Measurements from ENCODE around the gene EXOSC5. TPM values are rescaled to one million over a fixed set of nuclear protein-coding genes. Genes with fewer than 3 reads are reported as not detected.

The EXOSC5 gene
- total RNA-seq, 2 donors from 2014 or later = 30.3 to 30.7 TPM

DNA sequence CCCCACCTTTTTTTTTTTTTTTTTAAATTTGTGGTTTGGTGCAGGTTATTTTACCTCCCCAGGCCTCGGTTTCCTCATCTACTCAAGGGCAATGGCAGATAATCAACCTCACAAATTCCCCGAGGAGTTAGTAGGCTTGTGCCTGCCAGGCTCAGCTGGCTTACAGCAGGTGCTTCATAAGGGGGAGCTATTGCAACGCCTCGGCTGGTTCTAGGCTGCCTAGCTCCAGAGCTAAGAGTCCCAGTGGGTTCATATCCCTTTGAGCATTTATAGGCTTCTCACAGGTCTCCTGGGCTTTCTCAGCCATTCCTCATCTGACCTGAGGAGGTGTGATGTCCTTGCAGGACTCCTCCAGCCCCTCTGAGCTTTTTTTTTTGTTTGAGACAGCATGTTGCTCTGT is 11.1 kb upstream of the EXOSC5 start:
- H3K36me3 Mint-ChIP-seq (ENCODE audit: insufficient read depth in 2 of 2) = no peaks in the 10 kb centered on the region

DNA sequence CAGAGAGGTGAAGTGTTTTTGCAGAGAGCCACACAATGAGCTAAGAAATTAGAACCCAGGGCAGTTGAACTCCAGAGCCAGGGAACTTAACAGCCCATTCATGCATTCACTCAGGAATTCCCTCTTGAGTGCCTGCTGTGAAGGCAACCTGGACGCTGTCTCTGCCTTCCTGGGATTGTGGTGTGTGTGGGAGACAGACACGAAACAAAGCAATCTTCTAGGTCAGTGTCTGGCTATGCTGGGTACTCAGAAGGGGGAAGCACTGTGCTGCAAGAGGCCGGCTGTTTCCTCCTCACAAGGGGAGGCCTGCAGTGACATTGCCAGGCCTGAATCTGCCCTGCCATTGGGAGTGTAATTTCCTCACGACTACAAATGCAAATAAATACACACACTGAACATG is 10.1 kb upstream of the EXOSC5 start:
- no peak for ATAC-seq (replicated peaks in 1 of 2)
- Mint-ChIP-seq H3K9me3 (no peaks in the 10 kb centered on the region), H3K27me3 (ENCODE audit: low read depth) (no peaks in the 10 kb centered on the region), H3K4me3 (no peak overlapping the region), H3K36me3 (ENCODE audit: insufficient read depth in 2 of 2) (no peaks in the 10 kb centered on the region), H3K27ac (no peak overlapping the region), H3K4me1 (ENCODE audit: low read depth) (peaks cover 15% of the 10 kb centered on the region)
- DNase-seq = no peak

More for the DNA sequence above, 11.1 kb upstream of the EXOSC5 start:
- ATAC-seq (replicated peaks in 1 of 2) = no peak
- Mint-ChIP-seq H3K4me3 (no peak overlapping the region), H3K27ac (no peak overlapping the region), H3K4me1 (ENCODE audit: low read depth) (peaks cover 10% of the 10 kb centered on the region), H3K9me3 (no peaks in the 10 kb centered on the region), H3K27me3 (ENCODE audit: low read depth) (no peaks in the 10 kb centered on the region)
- no peak for DNase-seq

DNA sequence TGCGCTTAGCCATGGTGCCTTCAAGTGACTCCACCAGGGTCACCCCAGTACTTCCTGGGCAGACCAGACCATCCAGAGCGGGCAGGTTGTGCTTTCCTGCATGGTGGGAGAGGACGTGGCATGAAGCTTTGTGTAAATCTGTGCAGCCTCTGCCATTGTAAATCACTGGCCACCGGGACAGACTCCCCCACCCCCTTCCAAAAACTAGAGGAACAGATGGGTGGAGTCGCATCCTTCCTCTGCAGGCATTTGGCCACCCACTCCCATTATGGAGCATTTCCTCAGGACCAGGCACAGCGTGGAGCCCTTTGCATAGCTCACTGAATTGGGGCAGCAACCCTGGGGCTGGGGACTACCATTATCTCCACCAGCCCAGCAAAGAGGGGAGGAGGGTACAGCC is 8.6 kb upstream of the EXOSC5 start:
- DNase-seq (no peak), ATAC-seq (replicated peaks in 1 of 2) (no peak)
- no peaks in the 10 kb centered on the region for H3K27me3 Mint-ChIP-seq (ENCODE audit: low read depth)
- no peak overlapping the region for H3K27ac Mint-ChIP-seq
- no peak overlapping the region for H3K4me3 Mint-ChIP-seq
- H3K9me3 Mint-ChIP-seq = no peaks in the 10 kb centered on the region
- H3K4me1 Mint-ChIP-seq (ENCODE audit: low read depth) = peaks cover 22% of the 10 kb centered on the region
- H3K36me3 Mint-ChIP-seq (ENCODE audit: insufficient read depth in 2 of 2) = no peaks in the 10 kb centered on the region

DNA sequence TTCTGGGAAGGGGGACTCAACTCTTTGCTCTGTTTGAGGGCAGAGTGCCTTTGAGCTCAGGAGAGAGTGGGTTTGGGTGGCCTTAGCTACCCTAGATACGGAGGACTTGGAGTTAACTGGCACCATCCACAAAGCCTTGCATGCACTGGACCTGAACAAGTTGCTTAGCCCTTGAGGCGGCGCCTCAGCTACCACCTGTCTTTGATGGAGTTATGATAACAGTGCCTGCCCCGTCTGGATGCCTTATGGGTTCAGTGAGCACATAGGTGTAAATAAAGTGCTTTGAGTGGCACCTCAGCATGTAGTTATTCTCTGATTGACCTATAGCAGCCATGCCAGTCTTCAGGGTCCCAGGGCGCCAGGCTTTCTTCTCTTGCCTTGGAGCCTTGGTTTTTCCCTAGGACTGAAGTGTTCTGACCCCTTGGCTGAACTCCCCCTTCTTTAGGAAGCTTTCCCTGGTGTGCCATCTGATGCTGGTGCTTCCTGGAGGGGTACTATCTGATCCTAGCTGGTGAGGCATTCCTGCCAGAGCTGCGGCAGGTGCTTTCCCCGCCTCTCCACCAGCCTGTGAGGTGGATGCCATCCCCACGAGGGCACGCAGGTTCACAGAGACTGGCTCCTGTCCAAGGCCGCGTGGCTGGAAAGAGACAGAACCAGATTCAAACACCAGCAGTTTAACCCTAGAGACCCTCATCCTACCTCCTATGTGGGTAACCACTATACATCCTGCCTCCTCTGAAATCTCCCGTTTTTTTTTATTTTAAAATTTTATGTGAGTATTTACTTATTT is 6.2 kb upstream of the EXOSC5 start:
- H3K36me3 Mint-ChIP-seq (ENCODE audit: insufficient read depth in 2 of 2) = no peaks in the 10 kb centered on the region
- DNase-seq (no peak), ATAC-seq (replicated peaks in 1 of 2) (no peak)
- no peak overlapping the region for H3K4me3 Mint-ChIP-seq
- H3K4me1 Mint-ChIP-seq (ENCODE audit: low read depth) = peaks cover 22% of the 10 kb centered on the region
- H3K27ac Mint-ChIP-seq = no peak overlapping the region
- no peaks in the 10 kb centered on the region for H3K27me3 Mint-ChIP-seq (ENCODE audit: low read depth)
- H3K9me3 Mint-ChIP-seq = no peaks in the 10 kb centered on the region

DNA sequence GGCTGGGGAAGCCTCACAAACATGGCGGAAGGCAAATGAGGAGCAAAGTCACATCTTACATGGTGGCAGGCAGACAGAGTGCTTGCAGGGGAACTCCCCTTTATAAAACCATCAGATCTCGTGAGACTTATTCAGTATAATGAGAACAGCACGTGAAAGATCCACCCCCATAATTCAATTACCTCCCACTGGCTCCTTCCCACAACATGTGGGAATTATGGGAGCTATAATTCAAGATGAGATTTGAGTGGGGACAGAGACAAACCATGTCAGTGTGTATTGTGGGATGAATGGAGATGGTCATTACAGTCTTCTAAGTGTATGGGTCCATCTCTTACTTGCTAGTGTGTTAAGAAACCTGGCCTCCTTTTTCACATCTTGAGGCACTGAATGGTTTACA is 4.9 kb upstream of the EXOSC5 start:
- DNase-seq (no peak), ATAC-seq (replicated peaks in 1 of 2) (no peak)
- Mint-ChIP-seq H3K27ac (no peak overlapping the region), H3K27me3 (ENCODE audit: low read depth) (no peaks in the 10 kb centered on the region), H3K9me3 (no peaks in the 10 kb centered on the region), H3K4me1 (ENCODE audit: low read depth) (peaks cover 29% of the 10 kb centered on the region), H3K36me3 (ENCODE audit: insufficient read depth in 2 of 2) (no peaks in the 10 kb centered on the region), H3K4me3 (no peak overlapping the region)

DNA sequence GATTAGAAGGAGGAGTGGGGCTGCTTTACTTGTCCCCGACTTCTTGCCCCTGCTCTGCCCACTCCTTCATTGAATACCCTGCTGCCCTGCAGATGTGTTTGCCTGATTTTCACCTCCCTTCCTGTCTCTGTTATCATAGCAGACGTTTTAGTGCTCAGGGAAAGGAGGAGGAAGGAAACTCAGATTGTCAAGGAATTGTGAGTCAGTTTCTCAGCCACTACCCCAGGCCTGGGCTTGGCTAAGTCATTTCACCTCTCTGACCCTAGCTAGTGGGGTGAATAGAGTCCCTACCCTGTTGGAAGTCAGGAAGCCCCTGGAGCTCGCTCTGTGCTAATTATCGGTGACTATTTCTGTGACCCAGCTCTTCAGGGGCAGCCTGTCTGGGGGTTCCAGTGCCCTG is 4.3 kb upstream of the EXOSC5 start:
- no peaks in the 10 kb centered on the region for H3K27me3 Mint-ChIP-seq (ENCODE audit: low read depth)
- H3K36me3 Mint-ChIP-seq (ENCODE audit: insufficient read depth in 2 of 2) = no peaks in the 10 kb centered on the region
- no peaks in the 10 kb centered on the region for H3K9me3 Mint-ChIP-seq
- DNase-seq (no peak), ATAC-seq (replicated peaks in 1 of 2) (no peak)
- H3K27ac Mint-ChIP-seq = no peak overlapping the region
- H3K4me3 Mint-ChIP-seq = no peak overlapping the region
- H3K4me1 Mint-ChIP-seq (ENCODE audit: low read depth) = peaks cover 32% of the 10 kb centered on the region

DNA sequence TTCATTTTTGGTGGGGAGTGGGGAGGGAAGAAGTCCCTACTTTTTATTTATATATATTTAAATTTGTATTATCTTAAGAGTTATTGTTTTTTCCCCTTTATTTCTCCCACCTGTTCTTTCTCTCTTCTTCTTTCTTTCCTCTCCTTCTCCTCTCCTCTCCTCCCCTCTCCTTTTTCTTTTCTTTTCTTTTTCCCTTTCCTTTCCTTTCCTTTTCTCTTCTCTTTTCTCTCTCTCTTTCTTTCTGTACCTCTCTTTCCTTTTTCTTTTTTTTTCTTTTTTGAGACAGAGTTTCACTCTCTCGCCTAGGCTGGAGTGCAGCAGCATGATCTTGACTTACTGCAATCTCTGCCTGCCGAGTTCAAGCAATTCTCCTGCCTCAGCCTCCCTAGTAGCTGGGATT is 2.4 kb upstream of the EXOSC5 start:
- H3K4me3 Mint-ChIP-seq = peak overlapping the region; percentile 1 to 99
- no peak for DNase-seq

DNA sequence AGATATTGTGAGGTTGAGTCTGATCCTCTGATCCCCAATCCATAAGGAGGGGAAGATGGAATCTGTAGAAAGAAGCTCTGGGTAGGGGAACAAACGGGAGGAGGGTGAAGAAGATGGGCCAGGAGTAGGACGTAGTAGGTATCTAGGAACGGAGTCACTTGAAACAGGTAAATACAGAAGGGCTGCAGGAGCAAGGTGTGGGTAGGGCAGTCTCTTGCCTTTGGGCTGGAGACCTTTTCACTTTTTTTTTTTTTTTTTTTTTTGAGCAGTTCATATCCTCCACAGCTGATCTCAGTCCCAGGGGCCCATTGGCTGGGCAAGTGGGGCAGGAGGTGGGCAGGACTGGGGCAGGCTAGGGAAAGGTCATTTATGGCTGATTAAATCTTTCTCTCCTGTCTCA is 1.9 kb upstream of the EXOSC5 start:
- Mint-ChIP-seq H3K27ac (peak overlapping the region; percentile 99), H3K27me3 (ENCODE audit: low read depth) (no peaks in the 10 kb centered on the region), H3K36me3 (ENCODE audit: insufficient read depth in 2 of 2) (no peaks in the 10 kb centered on the region), H3K9me3 (no peaks in the 10 kb centered on the region), H3K4me3 (peak overlapping the region; percentile 99 to 100), H3K4me1 (ENCODE audit: low read depth) (peaks cover 47% of the 10 kb centered on the region)
- DNase-seq = no peak
- no peak for ATAC-seq (replicated peaks in 1 of 2)

More for the DNA sequence above, 2.4 kb upstream of the EXOSC5 start:
- no peaks in the 10 kb centered on the region for H3K27me3 Mint-ChIP-seq (ENCODE audit: low read depth)
- ATAC-seq (replicated peaks in 1 of 2) = no peak
- H3K36me3 Mint-ChIP-seq (ENCODE audit: insufficient read depth in 2 of 2) = no peaks in the 10 kb centered on the region
- H3K27ac Mint-ChIP-seq = no peak overlapping the region
- peaks cover 47% of the 10 kb centered on the region for H3K4me1 Mint-ChIP-seq (ENCODE audit: low read depth)
- H3K9me3 Mint-ChIP-seq = no peaks in the 10 kb centered on the region

DNA sequence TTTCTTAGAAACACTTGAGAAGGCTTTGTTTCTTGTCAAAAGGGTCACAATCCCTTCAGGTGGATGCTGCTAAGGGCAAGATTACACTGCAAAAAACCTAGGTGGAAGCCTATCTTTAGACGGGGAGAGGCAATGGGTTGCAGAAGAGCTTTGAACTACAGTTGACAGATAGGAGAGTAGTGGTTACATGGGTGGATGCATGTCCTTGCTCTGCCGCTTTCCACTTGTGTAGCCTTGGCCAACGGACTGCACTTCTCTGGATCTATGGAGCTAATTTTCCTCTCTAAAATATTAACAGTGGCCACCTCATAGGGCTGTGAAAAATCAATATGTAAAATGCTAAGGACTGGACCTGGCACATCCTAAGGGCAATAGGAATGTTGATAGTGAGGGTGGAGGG is 1.4 kb upstream of the EXOSC5 start:
- peak overlapping the region; percentile 99 to 100 for H3K4me3 Mint-ChIP-seq
- ATAC-seq (replicated peaks in 1 of 2) = no peak
- no peak for DNase-seq
- H3K27ac Mint-ChIP-seq = peak overlapping the region; percentile 99
- no peaks in the 10 kb centered on the region for H3K36me3 Mint-ChIP-seq (ENCODE audit: insufficient read depth in 2 of 2)
- H3K27me3 Mint-ChIP-seq (ENCODE audit: low read depth) = no peaks in the 10 kb centered on the region
- H3K4me1 Mint-ChIP-seq (ENCODE audit: low read depth) = peaks cover 51% of the 10 kb centered on the region
- H3K9me3 Mint-ChIP-seq = no peaks in the 10 kb centered on the region

DNA sequence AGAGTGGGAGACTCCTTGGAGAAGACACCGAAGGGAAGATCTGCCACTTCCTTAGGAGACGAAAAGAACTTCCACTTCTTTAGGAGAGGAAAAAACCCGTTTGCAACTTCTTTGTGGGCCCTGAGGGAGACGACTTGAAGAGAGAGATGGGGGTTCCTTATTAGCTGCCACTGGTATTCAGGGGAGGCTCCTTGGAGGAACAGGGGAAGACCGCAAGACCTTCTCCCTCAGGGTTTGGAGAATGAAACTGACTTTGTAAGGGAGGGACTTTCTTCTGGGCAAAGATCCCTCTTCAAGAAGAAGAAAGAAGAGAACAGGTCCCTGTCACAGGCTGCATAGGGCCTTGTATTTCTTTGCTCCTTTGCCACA is 875 bp upstream of the EXOSC5 start:
- Mint-ChIP-seq H3K4me1 (ENCODE audit: low read depth) (peaks cover 51% of the 10 kb centered on the region), H3K9me3 (no peaks in the 10 kb centered on the region), H3K4me3 (peak overlapping the region; percentile 99 to 100), H3K27me3 (ENCODE audit: low read depth) (no peaks in the 10 kb centered on the region), H3K36me3 (ENCODE audit: insufficient read depth in 2 of 2) (no peaks in the 10 kb centered on the region), H3K27ac (peak overlapping the region; percentile 99)
- no peak for DNase-seq
- ATAC-seq (replicated peaks in 1 of 2) = no peak

DNA sequence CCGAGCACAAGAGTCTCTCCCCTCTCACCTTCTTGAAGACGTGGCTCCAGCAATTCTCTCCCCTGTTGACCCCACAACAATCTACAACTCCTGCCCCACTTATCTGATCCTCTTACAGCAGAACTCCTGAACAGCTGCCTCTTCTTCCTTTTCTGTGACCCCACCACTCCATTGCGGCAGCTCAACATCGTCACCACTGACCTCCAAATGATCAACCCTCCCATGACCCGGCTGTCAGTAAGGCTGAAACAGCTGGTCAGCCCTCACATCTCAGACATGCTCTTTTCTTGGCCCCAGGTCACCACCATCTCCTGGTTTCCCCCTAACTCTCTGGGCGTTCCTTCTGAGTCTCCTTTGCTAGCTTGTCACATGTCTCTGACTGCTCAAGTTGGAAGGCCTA is 1.8 kb downstream of the EXOSC5 start:
- no peaks in the 10 kb centered on the region for H3K9me3 Mint-ChIP-seq
- peak overlapping the region; percentile 29 to 99 for H3K4me3 Mint-ChIP-seq
- peak overlapping the region; percentile 61 for H3K27ac Mint-ChIP-seq
- DNase-seq (no peak), ATAC-seq (replicated peaks in 1 of 2) (no peak)
- H3K27me3 Mint-ChIP-seq (ENCODE audit: low read depth) = no peaks in the 10 kb centered on the region
- peaks cover 40% of the 10 kb centered on the region for H3K4me1 Mint-ChIP-seq (ENCODE audit: low read depth)
- H3K36me3 Mint-ChIP-seq (ENCODE audit: insufficient read depth in 2 of 2) = peaks cover 0 to 2% of the 10 kb centered on the region in 2 donors

DNA sequence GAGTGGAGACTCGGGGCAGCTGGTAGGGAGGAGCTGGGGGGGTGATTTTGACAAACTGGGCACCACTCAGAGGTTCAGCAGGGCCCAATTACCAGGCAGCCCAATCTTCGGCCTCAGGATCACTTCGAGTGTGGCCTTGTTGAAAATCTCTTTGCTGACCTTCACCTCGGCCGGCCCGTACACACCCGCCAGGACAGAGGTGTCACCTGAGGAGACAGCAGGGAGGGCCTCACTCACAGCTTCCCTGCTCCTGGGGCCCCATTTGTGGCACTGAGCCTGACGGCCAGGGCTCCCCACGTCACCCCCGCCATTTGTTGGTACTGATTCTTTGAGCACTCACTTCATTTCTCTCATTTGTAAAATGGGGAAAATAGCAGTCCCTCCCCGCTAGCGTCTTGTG is 4.4 kb downstream of the EXOSC5 start:
- H3K27ac Mint-ChIP-seq = no peak overlapping the region

DNA sequence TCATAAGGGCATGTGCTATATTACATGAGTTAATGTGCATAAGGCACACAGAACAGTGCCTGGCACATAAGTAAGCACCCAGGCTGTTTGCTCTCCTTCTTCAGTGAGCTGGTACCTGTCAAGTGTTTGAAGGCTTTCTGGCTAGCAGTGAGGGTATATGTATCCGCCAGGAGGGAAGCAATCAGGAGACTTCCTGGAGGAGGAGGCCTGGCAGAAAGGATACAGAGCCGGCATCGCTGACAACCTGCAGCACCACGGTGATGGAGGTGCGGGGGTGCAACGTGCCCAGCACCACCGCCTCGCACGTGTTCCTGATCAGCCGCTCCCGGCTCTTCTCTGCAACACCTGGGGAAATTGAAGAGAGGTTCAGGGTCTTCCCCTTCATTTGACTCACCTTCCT is 5.5 kb downstream of the EXOSC5 start:
- DNase-seq = no peak
- H3K4me3 Mint-ChIP-seq = no peak overlapping the region
- H3K9me3 Mint-ChIP-seq = no peaks in the 10 kb centered on the region
- ATAC-seq (replicated peaks in 1 of 2) = no peak
- H3K4me1 Mint-ChIP-seq (ENCODE audit: low read depth) = peaks cover 21% of the 10 kb centered on the region
- no peaks in the 10 kb centered on the region for H3K27me3 Mint-ChIP-seq (ENCODE audit: low read depth)
- H3K36me3 Mint-ChIP-seq (ENCODE audit: insufficient read depth in 2 of 2) = peaks cover 0 to 2% of the 10 kb centered on the region in 2 donors
- no peak overlapping the region for H3K27ac Mint-ChIP-seq

More for the DNA sequence above, 4.4 kb downstream of the EXOSC5 start:
- H3K27me3 Mint-ChIP-seq (ENCODE audit: low read depth) = no peaks in the 10 kb centered on the region
- DNase-seq (no peak), ATAC-seq (replicated peaks in 1 of 2) (no peak)
- peaks cover 0 to 2% of the 10 kb centered on the region in 2 donors for H3K36me3 Mint-ChIP-seq (ENCODE audit: insufficient read depth in 2 of 2)
- no peak overlapping the region for H3K4me3 Mint-ChIP-seq
- H3K9me3 Mint-ChIP-seq = no peaks in the 10 kb centered on the region
- peaks cover 23% of the 10 kb centered on the region for H3K4me1 Mint-ChIP-seq (ENCODE audit: low read depth)

DNA sequence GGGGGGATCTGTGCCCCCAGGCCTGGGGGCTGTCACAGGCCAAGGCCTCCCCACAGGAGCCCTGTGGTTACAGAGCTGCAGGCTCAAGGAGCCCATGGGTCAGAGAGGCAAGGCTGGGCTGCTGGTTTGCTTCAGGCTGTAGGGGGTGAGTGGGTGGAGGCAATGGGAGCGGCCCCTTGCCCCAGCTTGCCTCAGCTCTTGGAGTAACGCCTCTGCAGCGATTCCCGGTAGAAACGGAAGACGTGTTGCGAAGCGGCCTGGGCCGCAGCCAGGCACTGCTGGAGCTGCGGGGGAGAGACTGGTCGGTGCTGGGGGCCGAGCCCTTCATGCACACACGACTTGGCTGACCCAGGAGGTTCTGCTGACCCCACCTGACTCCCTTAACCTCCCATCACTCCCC is 10.7 kb downstream of the EXOSC5 start:
- no peaks in the 10 kb centered on the region for H3K9me3 Mint-ChIP-seq
- H3K36me3 Mint-ChIP-seq (ENCODE audit: insufficient read depth in 2 of 2) = peaks cover 0 to 4% of the 10 kb centered on the region in 2 donors
- DNase-seq (no peak), ATAC-seq (replicated peaks in 1 of 2) (no peak)
- no peak overlapping the region for H3K27ac Mint-ChIP-seq
- no peaks in the 10 kb centered on the region for H3K4me1 Mint-ChIP-seq (ENCODE audit: low read depth)
- H3K27me3 Mint-ChIP-seq (ENCODE audit: low read depth) = no peaks in the 10 kb centered on the region
- H3K4me3 Mint-ChIP-seq = no peak overlapping the region
